Lower leg skin (tissue), 3 donors: Measurements from ENCODE around the gene GUCA1A.

Source experiments
- POLR2A ChIP-seq, 2 donors: fragments of 450-650 bp; IDR thresholded peaks; one replicate each; pipeline ENCODE4 v1.6.1; 2016 to 2017; ENCODE audit warnings: antibody characterized with exemption in 2 of 2, mild to moderate bottlenecking in 1 of 2, moderate library complexity in 1 of 2
- TF ChIP-seq, protein P1 (sequence below), 3 donors: fragments of 450-650 bp; IDR thresholded peaks; one replicate each; pipeline ENCODE4 v1.5.1; 2016; ENCODE audit warnings: antibody characterized with exemption in 3 of 3, mild to moderate bottlenecking in 3 of 3, moderate library complexity in 2 of 3

DNA sequence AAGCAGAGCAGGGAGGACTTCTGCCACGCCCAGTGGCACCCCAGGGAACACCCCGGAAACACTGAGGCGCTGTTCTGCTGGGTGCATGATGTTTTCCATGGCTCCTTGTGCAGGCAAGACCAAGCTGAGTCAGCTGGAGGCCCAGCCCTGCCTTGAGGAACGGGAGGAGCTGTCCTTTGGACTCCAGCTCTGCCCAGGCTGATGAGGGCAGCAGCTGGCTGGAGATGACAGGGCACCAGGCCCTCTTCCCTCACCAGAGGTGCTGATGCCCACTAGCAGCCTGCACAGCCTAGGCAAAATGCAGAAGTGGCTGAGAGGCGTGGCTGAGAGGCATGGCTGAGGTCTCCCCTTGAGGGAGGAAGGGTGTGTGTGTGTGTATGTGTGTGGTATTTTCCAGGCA, 33.1 kb upstream of the GUCA1A start:
- TF ChIP-seq, protein P1, sequence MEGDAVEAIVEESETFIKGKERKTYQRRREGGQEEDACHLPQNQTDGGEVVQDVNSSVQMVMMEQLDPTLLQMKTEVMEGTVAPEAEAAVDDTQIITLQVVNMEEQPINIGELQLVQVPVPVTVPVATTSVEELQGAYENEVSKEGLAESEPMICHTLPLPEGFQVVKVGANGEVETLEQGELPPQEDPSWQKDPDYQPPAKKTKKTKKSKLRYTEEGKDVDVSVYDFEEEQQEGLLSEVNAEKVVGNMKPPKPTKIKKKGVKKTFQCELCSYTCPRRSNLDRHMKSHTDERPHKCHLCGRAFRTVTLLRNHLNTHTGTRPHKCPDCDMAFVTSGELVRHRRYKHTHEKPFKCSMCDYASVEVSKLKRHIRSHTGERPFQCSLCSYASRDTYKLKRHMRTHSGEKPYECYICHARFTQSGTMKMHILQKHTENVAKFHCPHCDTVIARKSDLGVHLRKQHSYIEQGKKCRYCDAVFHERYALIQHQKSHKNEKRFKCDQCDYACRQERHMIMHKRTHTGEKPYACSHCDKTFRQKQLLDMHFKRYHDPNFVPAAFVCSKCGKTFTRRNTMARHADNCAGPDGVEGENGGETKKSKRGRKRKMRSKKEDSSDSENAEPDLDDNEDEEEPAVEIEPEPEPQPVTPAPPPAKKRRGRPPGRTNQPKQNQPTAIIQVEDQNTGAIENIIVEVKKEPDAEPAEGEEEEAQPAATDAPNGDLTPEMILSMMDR (IDR thresholded peaks at IDR 0.05), result no peak
- no peak for TF ChIP-seq POLR2A (IDR thresholded peaks at IDR 0.05)
